Skeletal muscle cell (primary cell): ENCODE data around the gene VTI1A.

Experiments
- DNase-seq: peaks from one replicate; pipeline ENCODE4 v3.0.0-alpha.2; 2010; ENCODE audit warnings: low read depth
- H3K4me3 ChIP-seq: 2 replicates; pipeline ENCODE4 v1.5.1; 2011; ENCODE audit warnings: low read depth, mild to moderate bottlenecking, control low read depth, low read length, moderate library complexity

VTI1A gene

DNA sequence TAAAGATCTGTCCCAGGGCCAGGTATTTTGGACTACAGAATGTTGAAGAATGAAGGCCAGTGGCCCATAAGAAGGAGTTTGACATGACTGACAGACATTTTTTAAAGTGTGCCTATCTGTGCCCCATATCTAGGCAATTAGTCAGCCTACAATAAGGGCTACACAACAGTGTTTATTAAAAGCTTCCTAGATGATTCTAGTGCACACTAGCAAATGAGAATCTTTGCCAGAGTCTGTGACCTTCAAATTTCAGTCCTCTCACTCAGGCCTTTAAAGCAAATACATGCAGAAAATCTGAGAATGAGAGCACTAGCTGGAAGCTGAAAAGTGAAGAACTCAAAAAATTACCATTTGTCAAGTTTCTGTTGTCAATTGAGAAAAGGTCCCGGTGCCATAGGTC lies 208.7 kb downstream of the VTI1A start:
- DNase-seq: no peak
- no peak overlapping the region for H3K4me3 ChIP-seq

- H3K4me3 ChIP-seq: no peak overlapping the region
- no peak for DNase-seq
These were observed 211.4 kb downstream of the VTI1A start for GRCh38 chr10:112658465-112658864.

DNA sequence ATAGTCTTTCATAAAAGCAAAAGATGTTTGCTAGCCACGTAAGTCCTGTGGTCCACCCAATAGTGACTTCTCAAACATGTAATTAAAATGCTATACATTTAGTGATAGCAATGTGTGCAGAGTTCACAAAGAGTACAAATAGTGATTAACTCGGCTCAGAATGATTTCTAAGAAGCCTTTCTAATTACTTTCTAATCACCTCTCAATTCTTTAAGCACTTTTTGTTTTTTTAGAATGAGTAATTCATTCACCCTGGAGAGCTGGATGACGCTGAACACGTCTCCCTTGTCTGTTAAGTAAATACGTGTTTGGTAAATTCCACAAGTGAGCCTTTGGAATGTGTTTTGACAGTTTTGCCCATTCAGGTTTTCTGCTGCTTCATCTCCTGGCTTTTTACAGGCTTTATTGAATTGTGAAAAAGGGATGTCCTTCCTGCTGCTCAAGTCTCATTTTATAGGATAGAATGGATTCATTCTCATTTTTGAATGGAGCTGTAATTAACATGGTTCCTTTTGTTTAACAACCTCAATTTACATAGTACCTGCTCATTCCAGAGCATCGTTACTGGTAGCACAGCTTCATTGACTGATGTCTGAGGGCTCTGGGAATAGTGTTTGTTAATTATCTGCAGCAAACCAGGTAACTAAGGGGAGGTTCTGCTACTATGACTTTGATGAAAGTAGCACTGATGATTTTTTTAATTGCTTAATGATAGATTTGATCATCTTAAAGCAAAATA lies 212.1 kb downstream of the VTI1A start:
- peak; percentile 19 for DNase-seq
- no peak overlapping the region for H3K4me3 ChIP-seq

DNA sequence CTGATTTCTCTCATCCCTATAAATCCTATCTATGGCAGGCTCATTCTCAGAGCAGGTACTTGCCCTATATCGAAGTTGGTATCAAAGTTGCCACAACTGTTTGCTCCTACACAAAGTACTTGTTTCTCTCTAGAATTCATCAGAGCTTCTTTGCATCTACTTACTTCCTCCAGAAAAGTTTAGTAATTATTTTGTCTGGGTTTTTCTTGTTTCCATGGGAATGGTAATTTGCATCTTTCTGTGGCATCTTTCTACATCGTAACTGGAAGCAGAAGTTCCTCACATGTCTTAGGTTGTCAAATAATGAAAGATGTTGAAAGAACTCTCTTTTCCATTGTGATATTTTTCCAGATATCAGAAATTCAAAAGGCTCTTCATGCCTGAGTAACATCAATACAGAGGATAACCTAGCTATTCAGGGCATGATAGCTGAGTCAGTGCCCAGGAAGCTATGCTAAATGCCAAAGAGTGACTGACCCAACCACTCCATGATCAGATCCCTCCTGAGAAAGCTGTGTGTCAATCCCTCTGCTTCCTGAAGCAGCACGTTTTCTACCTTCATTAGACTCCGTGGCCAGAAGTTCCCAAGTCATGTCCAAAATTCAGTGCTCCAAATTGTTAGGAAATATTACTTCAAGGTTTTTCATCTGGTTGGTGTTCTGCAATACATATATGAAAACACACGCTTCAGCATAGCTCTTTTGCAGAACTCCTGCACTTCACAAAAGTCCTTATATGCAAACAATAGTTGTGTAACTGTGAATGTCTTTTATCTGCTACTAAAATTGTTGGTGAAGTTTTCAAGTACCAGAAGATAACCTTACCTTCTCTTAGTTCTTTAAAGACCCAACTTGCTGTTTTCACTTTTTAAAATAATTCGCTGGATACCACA lies 216.5 kb downstream of the VTI1A start:
- peak; percentile 41 for DNase-seq
- no peak overlapping the region for H3K4me3 ChIP-seq

DNA sequence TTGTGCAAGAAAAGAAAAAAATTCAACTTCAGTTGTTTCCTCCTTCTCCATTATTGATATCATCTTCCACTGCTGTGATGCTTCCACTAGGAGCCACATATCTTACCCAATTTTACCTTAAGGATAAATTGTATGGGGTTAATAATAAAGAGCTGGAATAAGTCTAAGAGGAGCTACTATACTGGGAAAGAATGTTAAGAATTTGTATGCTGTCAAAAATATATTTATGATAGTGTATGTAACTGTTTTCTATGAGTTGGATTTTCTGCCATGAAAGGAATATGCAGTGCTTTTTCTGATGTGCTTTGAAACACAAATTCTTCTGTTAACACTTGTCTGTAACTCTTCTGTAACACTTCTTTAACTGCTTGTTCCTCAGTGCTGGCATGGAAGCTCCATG lies 219.1 kb downstream of the VTI1A start:
- no peak for DNase-seq
- H3K4me3 ChIP-seq: no peak overlapping the region

- no peak for DNase-seq
These were observed 223.0 kb downstream of the VTI1A start for GRCh38 chr10:112669989-112670388.

DNA sequence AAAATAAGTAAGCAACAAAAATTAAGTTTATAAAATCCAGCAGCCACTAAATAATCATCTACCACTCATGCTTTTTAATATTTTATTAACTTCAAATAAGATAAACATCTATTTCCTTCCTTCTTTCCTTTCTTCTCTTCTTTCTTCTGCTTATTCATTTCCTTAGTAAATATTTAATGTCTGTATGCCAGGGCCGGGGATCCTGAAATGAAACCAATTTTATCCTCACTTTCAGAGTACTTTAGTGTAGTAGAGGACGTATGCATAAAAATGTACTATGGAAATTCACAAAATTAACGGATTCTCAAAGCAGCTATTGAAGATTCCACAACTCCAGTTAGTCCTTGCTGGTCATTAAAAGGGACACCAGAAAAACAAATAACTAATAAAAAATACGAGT lies 224.7 kb downstream of the VTI1A start:
- DNase-seq: no peak
- H3K4me3 ChIP-seq: no peak overlapping the region

More at GRCh38 chr10:112669989-112670388, 223.0 kb downstream of the VTI1A start:
- H3K4me3 ChIP-seq: no peak overlapping the region

GRCh38 chr10:112672706-112673105 lies 225.7 kb downstream of the VTI1A start:
- H3K4me3 ChIP-seq: no peak overlapping the region
- no peak for DNase-seq

DNA sequence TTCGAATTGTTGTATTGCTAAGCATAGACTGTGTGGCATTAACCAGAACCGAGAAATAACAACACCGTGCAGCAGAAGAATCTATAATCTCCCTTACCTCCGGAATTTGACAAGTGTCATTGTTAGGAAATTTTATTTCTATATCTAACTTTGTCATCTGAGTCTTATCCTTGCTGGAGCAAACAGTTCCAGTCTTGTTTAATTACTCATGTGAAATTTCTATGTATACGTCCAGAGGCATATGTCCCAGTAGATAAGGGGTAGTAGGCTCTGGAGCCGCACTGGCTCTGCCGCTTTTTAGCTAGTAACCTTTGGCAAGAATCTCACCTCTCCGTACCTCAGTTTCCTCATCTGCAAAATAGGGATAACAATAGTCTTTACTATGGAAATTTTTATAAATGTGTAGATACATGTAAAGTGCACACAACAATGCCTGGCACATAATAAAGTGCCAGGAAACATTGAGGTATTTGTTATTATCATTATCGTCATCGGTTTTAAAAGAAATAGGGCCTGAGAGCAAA lies 228.6 kb downstream of the VTI1A start:
- no peak overlapping the region for H3K4me3 ChIP-seq

DNA sequence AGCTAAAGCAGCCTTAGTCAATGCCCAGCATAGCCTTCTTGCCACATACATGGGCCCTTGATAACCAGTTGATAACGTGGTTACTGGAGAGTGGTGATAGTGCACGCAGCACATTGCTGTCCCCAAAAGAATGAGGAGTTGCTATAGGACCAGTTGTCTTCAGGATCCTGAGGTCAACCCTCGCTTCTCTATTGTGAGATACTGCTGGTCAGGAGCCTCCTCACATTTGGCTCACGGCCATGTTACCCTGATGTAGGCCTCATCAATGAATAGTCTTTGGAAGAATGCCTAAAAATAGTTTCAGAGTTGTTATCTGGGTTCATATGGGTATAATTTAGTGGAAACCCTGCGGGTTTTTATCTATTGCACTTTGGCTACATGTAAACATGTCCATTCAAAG lies 230.7 kb downstream of the VTI1A start:
- H3K4me3 ChIP-seq: no peak overlapping the region
- DNase-seq: no peak

More for the DNA sequence above, 228.6 kb downstream of the VTI1A start:
- no peak for DNase-seq

GRCh38 chr10:112678581-112678980 lies 231.6 kb downstream of the VTI1A start:
- no peak overlapping the region for H3K4me3 ChIP-seq
- no peak for DNase-seq

DNA sequence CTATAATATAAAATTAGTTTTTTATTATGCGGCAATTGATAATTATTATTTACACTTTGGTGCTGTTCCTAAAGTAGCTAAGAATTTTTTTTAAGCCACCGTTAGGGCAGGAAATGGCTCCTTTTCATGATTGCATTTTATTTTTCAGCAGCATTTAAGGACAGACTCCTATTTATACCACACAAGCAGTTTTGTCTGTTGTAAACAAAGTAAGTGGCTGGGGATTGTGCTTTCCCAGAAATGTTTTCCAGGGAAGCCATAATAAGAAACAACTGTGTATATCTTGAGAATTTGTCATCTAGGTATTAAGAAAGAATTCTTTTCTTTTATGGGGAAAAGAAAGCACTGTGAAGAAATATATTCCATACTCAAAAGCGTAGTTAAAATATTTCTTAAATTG lies 232.0 kb downstream of the VTI1A start:
- H3K4me3 ChIP-seq: no peak overlapping the region
- DNase-seq: no peak

DNA sequence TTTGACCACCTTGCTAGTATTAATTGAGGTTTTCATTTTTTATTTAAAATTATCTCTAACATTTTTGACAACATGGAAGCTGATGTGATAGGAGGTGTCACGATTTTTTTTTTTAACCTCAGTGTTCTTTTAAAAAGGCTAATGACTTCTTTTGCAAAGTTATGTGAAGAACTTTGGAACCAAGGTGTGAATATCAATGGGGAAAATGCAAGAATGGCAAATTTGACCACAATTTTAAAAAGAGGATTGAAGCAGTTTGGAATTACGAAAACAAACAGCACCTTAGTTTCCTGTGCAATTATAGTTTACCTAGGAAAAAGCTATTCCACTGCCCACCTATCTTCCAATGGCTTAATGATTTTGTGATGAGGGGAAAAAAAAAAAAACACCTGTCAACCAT lies 232.4 kb downstream of the VTI1A start:
- DNase-seq: no peak
- no peak overlapping the region for H3K4me3 ChIP-seq

- no peak for DNase-seq
- no peak overlapping the region for H3K4me3 ChIP-seq
These were observed 233.6 kb downstream of the VTI1A start for GRCh38 chr10:112680586-112680985.

DNA sequence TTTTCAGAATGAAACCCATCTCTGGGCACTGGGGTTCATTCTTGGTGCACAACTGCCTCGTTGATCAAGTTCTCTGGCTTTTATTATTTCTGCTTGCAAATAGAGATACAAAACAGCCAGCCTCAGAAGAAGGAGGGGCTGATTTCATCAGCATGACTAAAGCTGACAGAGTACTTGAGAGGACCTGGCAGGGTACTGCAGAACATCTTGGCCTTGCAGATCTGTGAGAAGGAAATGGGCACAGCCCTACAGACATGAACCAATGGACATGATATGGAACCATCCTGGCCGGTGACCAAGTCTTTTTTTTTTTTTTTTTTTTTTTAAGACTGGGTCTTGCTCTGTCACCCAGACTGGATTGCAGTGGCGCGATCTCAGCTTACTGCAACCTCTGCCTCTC lies 240.6 kb downstream of the VTI1A start:
- DNase-seq: peak; percentile 68
- H3K4me3 ChIP-seq: no peak overlapping the region

DNA sequence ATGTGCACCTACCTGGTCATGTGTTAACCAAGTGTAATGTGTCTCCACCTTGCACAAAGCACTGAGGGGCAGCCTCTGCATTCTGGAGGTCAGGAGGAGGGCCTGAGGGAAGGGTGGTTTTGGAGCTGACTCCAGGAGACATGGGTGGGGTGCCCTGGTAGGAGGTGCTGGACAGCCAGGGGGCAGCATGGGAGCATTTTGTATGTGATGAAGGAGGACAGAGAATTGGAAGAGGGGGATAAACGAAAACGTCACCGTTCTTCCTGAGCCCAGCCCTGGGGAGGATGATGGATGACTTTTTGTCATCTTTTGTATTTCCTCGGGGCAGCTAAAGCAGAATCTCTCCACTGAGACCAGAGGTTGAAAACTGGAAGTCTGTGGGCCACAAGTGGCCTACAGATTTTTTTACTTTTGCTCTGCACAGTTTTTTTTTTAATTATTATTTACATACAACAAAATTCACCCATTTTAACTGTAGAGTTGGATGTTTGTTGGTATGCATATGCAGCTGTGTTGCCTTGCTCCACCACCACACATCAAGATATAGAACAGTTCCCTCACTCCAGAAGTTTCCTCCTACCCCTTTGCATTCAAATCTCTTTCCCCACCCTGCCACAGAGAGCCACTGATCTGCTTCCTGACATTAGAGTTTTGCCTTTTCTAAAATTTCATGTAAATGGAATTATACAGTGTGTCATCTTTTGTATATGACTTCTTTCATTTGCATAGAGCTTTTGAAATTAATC lies 242.5 kb downstream of the VTI1A start:
- no peak for DNase-seq
- H3K4me3 ChIP-seq: no peak overlapping the region

GRCh38 chr10:112695539-112695938 lies 248.5 kb downstream of the VTI1A start:
- H3K4me3 ChIP-seq: no peak overlapping the region
- no peak for DNase-seq

DNA sequence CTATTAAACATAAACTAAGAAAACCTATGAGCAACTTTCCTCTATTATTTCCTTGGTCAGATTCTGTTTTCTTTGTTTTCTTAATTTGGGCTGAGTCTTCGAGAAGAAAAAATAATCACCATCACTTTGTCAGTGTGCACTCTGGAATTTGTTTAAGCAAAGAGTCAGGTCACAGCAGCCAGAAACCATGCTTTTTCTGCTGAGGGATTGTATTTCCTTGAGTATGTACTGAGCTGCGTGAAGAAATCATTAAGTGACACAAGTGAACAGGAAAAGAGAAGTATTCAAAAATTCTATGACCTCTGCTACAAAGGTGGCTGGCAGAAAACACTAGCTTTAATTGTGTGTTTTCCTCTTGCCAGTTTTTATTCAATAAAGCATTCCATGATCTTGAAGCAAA lies 249.6 kb downstream of the VTI1A start:
- no peak for DNase-seq
- no peak overlapping the region for H3K4me3 ChIP-seq

- no peak for DNase-seq
- no peak overlapping the region for H3K4me3 ChIP-seq
These were observed 251.3 kb downstream of the VTI1A start for GRCh38 chr10:112698133-112698817.
